Measurements from ENCODE around the gene ALOX5AP.

ALOX5AP gene

DNA sequence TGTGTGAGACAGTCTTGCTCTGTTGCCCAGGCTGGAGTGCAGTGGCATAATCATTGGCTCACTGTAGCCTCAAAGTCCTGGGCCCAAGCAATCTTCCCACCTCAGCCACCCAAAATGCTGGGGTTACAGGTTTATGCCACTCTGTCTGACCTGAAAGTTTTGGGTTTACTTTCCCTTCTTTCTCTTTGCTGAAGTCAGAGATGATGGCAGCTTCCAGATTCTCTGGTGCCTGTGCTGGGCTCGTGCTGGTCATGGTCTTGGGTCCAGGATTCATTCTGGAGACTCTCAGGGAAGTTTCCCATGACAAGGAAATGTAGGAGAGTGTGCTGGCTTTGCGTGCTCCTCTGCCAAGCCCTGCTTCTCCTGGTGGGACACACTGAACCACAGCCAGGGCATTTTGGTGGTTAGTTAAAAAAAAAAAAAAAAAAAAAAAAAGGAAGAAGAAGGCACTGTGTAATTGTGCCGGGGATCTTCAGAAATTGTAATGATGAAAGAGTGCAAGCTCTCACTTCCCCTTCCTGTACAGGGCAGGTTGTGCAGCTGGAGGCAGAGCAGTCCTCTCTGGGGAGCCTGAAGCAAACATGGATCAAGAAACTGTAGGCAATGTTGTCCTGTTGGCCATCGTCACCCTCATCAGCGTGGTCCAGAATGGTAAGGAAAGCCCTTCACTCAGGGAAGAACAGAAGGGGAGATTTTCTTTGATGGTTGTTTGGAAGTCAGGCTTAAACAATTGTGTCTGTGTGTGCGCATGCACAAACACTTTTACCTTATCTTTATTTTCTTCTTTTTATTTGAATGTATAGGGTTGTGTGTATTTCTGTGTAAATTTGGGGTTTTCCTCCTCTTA lies at the start of gene ALOX5AP:
TSS of gene ALOX5AP (plus strand) at position 519 of the 847 bp plus-strand sequence. CDS start at position 582, 63 bp downstream.
- peak; percentile 8 for DNase-seq

DNA sequence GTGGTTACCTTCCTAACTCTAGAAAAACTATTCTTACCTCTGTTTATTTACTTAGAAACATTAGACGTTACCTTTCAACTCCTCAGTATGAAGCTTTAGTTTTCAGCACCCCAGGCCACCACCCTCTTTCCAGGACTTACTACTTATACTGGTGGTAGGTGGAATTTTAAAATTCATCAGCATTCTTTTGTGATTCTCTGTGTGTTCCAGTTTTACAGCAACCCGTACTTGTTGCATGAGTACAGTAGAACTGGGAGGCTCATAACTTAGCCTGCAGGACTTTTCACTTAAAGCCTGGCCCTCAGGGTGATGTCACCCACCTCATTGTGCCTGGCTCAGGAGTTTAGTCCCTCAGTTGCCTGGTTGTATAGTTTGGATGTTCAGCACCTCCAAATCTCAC lies 49.4 kb upstream of the ALOX5AP start:
- no peak for DNase-seq

DNA sequence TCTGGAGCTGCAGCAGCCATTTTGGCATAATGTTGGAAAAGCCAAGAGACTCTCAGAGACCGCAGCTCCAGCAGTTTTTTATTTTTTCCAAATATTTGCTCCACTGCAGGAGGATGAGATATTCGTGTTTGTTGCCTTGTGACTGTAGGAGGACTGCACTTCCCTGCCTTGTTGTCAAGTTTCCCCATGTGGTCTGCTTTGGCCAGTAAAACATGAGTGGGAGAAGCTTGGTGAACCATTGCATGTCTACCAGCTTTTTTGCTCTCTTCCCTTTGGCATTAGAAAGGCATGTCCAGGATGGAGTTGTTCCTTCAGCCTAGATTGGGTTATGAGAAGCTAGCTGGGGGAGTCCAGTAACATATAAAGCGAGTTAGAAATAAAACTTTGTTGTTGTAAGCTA lies 47.7 kb upstream of the ALOX5AP start:
- no peak for DNase-seq

DNA sequence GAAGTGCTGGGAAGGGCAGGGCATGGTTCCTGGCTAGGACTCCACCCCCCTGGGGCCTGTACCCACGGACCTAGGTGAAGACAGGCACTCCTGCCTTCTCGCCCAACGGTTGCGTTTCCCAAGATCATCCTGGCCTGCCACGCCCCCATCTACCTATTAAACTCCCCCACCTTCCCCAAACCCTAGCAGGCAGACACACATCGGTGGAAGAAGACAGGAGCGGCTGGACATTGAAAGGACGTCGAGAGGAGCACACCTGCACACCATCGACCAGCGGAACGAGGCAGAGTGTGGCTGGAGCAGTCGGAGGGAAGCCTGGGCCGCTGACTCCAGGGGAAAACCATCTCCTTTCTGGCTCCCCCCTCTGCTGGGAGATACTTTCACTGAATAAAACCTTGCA lies 45.6 kb upstream of the ALOX5AP start:
- DNase-seq, result no peak

DNA sequence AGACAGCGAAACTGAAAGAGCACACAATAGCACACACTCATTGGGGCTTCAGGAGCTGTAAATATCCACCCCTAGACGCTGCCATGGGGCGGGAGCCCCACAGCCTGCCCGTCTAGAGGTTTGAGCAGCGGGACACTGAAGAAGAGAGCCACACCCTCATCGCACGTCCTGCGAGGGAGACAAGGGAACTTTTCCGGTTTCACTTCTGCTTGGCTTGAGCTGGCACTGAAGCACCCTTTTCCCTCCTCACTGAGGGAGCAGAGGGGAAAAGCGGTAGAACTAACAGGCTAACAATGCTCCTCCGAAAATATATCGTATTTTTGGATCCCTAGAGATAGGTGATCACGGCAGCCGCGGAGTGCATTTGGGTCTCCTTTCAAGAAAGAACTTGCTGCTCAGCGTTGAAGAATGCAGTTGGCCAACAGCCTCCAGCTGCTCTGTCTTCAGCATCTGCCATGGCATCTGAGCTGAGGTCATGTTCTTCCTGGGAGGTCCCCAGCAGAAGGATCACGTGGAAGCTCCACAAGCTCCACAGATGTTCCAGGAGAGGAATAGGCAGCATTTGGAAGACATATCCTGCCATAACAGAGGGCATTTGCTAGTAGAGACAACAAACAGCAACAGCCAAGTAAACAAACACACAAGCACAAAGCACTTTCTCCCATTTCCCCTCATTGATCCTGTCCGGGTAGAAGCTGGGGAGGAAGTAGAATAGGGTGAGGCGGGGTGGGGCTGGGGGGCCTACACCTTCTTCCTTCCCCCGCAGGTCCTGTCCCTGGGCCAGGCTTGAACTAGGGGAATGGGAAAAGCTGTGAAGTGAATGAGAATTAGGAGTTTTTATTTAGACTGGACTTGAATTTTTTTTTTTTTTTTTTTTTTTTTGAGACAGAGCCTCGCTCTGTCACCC lies 44.8 kb upstream of the ALOX5AP start:
- no peak for DNase-seq

DNA sequence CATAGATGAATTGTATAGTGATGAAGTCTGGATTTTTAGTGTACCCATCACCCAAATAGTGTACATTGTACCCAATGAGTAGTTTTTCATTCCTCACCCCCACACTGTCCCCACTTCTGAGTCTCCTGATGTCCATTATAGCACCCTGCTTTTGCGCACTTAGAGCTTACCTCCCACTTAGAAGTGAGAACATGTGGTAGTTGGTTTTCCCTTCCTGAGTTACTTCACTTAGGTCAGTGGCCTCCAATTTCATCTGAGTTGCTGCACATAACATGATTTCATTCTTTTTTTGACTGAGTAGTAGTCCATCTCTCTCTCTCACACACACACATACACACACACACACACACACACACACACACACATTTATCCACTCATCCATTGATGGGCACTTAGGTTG lies 43.2 kb upstream of the ALOX5AP start:
- no peak for DNase-seq

DNA sequence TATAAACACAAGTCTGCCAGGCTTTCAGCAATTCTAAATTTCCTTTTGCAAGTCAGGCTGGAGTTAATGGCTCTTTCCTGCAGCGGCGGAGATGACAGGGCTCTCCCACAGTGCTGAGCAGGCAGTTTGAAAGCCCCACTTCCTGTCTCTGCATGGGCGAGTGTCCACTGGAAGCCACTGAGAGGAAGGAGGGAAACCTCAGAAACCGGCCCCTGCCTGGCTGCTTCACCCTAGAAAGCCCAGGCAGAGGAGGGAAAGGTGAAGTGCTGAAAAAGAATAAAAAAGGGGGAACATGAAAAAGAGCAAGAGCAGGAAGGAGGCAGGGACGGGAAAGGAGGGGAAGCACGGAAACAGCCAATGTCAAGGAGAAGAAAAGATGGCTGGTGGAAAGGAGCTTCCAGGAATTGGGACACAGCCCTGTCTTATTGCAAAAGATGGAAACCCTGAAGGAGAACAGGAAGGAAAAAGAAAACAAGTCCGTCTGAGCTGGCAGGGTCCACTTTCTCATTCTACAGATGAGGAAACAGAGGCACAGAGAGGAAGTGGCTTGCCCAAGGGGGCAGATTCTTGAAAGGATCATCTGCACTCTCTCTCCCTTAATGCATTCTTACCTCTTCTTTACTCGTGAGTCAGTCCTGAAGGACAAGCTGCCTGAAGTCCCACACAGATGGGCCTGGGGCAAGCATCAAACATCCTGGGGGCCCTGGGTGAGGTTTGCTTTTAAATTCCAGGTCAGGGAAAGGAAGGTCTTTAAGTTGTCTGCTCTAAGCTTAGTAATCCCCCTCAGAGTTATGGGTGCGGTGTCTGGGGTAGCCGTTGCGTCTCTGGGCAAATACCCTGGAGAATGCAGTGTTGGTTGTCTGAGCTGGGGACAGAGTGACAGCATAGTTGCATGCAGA lies 38.8 kb upstream of the ALOX5AP start:
- no peak for DNase-seq

DNA sequence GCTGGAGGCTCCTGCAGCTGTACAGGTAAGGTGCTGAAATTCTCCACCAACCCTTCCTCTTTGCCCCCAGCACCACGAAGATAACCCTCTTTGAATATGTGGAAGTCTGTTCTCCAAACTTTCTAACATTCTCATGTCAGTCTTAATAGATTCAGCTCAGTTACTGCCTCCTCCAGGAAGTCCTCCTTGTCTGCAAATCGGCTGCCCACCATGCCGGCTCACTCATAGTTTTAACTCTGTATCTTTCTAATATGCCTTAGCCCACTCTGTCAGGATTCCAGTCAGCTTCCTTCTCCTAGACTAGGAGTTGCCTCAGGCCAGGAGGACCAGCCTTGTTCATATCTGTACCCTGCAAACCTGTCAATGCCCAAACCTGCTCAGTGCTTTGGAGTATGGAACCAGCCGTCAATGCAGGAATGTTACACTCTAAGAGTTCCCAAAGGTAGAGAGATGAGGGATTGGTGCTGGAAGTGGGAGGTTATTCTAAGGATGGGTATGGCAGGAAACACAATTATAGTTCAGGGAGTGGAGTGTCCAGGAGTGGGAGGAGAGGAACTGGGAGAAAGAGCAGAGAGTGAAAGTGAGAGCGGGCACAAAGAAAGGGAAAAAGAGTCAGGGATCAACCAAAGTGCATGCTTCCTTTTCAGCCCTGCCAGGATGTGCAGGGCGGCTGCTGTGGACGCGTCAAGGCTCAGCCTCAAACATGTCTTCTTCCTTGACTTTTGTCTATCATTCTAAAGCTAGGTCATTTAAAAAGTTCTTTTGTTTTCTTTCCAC lies 38.0 kb upstream of the ALOX5AP start:
- DNase-seq, result no peak

DNA sequence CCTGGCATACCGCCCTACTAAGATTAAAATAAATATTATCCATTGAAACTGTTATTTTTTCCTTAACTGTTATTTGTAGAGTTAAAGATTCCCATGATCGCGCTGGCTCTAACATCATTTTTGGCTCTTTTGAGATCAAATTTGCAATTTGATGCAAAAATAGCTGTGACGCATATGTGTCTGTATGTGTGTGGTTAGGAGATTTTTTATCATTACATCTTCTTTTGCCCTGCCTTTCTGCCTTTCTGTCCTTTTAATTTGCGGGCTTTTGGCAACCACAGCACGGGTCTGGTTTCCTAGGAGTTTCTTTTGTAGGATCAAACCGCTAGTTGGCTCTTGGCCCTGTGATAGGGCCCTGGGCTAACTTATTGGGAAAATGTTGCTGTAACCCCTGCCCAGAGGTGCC lies 37.3 kb upstream of the ALOX5AP start:
- no peak for DNase-seq

DNA sequence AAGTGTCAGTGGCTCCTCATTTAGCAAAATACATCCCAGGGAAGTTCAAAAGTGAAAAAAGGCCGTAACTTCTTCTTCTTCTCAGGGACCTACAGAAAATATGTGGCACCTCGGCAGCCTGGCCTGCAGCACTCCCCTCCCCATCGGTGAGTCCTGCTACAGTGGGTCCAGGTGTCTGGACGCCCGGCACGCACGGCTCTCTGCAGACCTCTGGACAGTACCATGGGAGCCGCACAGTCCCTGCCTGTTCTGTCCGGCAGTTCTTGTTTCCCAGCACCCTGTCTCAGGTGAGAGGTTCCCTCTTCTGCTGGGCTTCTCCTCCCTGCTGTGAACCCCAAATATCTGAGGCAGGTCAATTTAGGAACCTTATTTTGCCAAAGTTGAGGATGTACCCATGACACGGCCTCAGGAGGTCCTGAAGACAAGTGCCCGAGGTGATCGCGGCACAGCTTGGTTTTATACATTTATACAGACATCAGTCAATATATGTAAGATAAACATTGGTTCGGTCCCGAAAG lies 36.8 kb upstream of the ALOX5AP start:
- DNase-seq, result no peak

DNA sequence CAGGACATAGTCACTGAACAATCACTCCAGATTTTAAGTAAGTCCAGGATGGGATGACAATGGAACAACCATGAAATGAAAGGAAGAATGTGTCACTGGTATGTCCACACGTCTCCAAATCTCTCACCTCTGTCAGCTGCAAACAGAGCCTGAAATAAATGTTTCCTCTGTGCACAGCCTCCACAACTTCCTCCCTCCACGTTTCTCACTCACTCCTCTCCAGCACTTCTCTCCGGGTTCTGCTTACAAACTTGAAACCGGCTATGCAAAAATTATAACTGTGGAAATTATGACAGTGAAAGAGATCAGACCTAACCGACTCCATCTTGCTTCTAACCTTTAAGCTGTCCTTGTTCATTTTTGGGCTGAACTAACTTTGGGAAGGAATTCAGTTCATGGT lies 35.0 kb upstream of the ALOX5AP start:
- DNase-seq, result no peak

DNA sequence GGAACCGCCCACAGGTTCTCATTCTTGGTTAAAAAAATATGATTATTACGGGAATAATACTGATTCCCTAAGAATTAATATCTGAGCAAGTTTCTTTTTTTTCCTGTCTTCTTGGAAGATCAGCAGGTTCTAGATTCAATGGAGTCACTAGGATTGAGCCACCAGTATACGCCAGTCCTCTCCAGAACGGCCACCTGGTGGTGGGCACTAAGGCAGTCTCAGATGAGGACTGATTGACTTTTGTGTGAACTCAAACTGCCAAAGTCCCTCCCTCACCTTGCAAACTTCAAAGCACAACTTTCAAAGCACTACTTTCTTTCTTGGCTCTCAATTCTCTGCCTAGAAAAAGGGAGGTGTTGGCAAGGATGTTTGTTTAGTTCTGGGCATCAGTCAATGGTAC lies 33.3 kb upstream of the ALOX5AP start:
- DNase-seq, result no peak

DNA sequence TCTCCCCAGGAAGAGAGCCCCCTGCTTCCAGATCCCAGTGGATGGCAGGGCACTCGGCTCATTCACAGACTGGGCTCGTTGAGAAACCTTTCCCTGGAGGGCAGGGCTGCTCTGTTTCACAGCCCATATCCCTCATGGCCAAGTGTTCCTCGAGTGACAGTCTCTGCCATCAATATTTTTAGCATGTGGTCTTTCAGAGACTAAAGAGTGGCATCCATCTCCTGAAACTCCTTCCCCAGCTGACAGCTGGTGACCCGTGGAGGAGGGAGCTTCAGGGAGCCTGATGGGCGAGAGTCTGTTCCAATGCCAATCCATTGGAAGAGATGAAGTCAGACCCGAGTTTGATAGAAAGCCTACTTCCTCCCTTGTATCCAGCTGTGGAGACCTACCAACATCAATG lies 30.7 kb upstream of the ALOX5AP start:
- DNase-seq, result no peak

DNA sequence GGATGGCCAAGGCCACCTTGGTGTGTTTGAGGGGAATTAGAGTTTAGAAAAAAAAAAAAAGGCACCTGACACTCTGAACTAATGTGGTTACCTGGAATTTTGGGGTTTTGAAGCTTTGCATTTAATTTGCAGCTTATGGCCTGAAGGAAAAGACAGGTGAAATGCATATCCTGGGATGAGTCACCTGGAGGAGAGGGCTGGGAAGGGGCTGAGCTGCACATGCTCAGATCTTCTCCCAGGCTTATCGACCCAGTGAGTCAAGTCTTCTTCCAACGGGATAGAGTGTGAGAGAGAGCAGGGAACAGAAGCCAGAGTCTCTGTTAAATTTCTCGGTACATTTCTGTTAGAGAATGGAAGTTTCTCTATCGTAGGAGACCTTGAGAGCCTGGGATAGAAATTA lies 29.7 kb upstream of the ALOX5AP start:
- no peak for DNase-seq

DNA sequence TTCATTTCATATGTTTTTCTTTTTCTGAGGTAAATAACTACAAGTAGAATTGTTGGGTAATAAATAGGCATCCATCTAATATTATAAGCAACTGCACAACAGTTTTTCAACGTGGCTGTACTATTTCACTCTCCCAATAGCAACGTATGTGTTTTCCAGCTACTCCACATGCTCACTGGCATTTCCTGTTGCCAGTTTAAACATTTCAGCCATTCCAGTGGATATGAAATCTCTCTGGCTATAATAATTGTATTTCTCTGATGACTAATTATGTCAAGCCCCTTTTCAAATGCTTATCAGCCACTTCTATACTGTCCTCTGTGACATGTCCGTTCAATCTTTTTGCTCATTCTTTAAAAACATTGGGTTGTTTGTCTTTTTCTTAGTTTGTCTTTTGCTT lies 26.8 kb upstream of the ALOX5AP start:
- no peak for DNase-seq

DNA sequence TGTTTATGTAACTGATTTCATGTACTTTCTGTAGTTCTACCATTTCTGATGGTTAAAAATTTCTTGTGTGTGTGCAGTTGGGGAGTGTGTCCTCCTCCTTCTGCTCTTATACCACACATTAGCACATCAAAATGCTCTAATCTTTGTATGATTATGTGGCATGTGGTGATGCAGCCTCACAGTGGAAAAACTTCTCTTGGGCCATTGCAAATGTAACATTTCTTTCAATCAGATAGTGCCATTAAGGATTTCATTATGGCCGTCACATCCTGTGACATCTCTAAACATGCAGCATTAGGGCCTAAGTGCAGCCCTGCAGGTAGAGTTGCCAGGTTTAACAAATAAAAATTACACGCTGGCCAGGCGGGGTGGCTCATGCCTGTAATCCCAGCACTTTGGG lies 24.9 kb upstream of the ALOX5AP start:
- DNase-seq, result no peak

DNA sequence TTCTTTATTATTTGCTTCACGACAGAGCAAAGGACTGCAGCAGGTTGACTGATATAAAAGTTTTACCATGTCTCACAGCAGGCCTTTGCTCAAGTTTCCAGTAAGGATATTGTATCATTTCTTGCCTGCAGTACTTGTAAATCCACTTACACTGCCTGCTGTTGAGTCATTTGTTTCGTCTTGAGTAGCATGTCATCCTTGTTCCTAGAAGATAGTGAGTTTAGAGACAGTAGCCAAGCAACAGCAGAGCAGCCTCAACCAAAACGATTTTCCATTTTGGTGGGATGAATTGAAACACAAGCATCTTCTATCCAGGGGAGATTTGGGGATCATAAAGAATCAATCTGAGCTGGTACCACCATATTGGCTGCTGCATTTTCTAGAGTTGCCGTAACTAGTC lies 24.0 kb upstream of the ALOX5AP start:
- DNase-seq, result no peak

DNA sequence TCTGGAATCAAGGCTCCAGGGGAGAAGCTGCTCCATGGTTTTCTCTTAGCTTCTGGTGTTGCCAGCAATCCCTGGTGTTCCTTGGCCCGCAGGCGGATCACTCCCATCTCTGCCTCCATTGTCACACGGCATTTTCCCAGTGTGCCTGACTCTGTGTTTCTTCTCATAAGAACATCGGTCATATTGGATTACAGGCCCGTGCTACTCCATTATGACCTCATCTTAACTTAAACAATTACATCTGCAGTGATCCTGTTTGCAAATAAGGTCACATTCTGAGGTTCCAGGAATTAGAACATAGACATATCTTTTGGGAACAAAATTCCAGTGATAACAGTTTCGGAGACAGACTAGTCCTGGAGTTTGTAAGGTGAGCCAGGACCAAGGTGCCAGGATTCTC lies 23.5 kb upstream of the ALOX5AP start:
- no peak for DNase-seq

DNA sequence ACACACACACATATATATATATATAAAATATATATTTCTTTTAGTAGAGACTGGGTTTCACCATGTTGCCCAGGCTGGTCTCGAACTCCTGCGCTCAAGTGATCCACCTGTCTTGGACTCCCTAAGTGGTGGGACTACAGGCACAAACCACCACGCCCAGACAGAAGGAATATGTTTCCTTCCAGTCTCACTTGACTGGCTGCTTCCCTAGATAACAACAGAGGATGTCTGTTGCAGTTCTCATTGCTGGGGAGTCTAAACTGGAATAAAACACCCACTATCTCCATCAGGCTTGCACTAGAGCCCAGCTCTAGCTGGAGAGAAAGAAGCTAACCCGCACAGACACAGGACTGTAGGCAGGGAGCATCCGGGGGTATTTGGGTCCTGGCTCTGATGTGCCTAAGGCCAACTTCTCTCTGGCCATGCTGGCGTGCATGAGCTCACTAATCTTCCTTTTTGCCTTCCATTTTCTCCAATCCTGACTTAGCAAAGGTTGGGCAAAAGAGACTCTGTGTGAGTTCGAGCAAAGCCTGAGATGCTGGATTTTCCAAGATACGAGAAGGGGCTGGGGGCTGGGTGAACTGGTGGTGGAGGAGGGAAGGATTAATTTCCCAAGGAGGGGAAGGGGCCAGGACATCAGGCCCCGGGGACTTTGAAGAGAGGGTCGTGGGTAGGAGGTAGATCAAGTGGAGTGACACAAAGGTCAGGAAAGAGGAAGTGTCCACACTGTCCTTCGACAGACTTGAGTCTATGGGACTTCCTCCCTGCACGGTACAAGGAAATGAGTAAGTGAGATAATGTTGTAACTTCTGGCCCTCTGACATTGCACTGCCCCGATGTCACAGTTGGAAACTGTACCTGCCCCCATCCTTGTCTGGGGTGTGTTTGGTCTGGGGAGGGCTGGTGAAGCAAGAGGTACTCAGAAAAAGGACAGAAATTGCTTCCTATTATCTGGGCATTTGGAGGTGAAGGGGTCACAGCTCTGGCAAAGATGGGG lies 22.5 kb upstream of the ALOX5AP start:
- no peak for DNase-seq

DNA sequence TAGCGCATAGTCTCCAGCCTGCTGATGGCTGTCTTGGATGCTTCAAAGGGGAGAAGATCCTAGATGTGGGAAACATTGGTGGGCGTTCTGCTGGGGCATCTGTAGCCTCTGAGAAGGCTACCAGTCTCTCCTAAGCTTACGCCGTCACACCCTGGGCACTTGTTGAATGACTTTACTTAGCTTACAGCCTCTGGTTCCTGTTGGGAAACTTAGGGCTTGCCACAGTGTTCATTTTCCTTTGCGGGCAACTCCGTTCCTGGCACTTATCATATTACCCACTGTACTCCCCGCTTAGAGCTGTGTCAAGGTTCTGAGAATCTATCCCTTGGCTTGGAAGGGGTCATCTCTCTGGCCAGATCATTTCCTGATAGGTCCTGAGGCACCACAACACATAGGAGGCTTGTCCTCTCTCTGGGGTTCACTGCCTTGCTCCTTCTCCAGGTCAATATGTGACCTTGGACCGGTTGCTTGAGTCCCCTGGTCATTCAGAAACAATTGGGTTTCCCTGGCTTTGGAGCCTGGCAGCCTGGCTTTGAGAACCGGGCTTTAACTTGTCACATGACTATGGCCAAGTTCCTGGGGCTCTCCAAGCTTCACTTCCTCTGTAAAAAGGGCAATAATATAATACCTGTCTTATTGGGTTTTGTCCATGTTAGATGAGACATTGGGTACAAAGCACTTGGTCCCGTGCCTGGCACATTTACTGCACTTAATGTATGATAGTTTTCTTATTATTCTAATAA lies 20.5 kb upstream of the ALOX5AP start:
- DNase-seq, result no peak
